ENCODE data around the gene JCHAIN. TPM values are rescaled to one million over a fixed set of nuclear protein-coding genes. Genes with fewer than 3 reads are reported as not detected.

The JCHAIN gene
- total and polyA plus RNA-seq, 2 of the 13 experiments (the other 11 are each of a cell fraction or from before 2014, with no cell fraction given): not detected

- TF ChIP-seq GTF3A (CRISPR knock-in tag; conservative IDR thresholded peaks at IDR 0.05): no peak
- TF ChIP-seq NFE2L1 (CRISPR knock-in tag; IDR thresholded peaks at IDR 0.05; ENCODE audit: borderline replicate concordance): no peak
- no peak for TF ChIP-seq ZNF432 (CRISPR knock-in tag; IDR thresholded peaks at IDR 0.05; ENCODE audit: borderline replicate concordance)
- TF ChIP-seq KLF6 (CRISPR knock-in tag; IDR thresholded peaks at IDR 0.05): no peak
- TF ChIP-seq ZNF234 (CRISPR knock-in tag; conservative IDR thresholded peaks at IDR 0.05): no peak
- TF ChIP-seq, protein P1, sequence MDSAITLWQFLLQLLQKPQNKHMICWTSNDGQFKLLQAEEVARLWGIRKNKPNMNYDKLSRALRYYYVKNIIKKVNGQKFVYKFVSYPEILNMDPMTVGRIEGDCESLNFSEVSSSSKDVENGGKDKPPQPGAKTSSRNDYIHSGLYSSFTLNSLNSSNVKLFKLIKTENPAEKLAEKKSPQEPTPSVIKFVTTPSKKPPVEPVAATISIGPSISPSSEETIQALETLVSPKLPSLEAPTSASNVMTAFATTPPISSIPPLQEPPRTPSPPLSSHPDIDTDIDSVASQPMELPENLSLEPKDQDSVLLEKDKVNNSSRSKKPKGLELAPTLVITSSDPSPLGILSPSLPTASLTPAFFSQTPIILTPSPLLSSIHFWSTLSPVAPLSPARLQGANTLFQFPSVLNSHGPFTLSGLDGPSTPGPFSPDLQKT (CRISPR knock-in tag; IDR thresholded peaks at IDR 0.05; ENCODE audit: borderline replicate concordance): no peak
- TF ChIP-seq, protein P2, sequence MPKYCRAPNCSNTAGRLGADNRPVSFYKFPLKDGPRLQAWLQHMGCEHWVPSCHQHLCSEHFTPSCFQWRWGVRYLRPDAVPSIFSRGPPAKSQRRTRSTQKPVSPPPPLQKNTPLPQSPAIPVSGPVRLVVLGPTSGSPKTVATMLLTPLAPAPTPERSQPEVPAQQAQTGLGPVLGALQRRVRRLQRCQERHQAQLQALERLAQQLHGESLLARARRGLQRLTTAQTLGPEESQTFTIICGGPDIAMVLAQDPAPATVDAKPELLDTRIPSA (CRISPR knock-in tag; IDR thresholded peaks at IDR 0.05; ENCODE audit: borderline replicate concordance): no peak
- peak; percentile 81 for TF ChIP-seq ZEB1 (IDR thresholded peaks at IDR 0.05; ENCODE audit: insufficient replicate concordance, low read depth)
- no peak for TF ChIP-seq AGO1 (IDR thresholded peaks at IDR 0.05; ENCODE audit: low read depth, low read length, poor library complexity, severe bottlenecking)
- TF ChIP-seq ZBTB20 (CRISPR knock-in tag; IDR thresholded peaks at IDR 0.05; ENCODE audit: borderline replicate concordance, low read depth): 0 out of 2 replicates have a peak, but pooled peaks have one; percentile 29
- TF ChIP-seq, protein P3, sequence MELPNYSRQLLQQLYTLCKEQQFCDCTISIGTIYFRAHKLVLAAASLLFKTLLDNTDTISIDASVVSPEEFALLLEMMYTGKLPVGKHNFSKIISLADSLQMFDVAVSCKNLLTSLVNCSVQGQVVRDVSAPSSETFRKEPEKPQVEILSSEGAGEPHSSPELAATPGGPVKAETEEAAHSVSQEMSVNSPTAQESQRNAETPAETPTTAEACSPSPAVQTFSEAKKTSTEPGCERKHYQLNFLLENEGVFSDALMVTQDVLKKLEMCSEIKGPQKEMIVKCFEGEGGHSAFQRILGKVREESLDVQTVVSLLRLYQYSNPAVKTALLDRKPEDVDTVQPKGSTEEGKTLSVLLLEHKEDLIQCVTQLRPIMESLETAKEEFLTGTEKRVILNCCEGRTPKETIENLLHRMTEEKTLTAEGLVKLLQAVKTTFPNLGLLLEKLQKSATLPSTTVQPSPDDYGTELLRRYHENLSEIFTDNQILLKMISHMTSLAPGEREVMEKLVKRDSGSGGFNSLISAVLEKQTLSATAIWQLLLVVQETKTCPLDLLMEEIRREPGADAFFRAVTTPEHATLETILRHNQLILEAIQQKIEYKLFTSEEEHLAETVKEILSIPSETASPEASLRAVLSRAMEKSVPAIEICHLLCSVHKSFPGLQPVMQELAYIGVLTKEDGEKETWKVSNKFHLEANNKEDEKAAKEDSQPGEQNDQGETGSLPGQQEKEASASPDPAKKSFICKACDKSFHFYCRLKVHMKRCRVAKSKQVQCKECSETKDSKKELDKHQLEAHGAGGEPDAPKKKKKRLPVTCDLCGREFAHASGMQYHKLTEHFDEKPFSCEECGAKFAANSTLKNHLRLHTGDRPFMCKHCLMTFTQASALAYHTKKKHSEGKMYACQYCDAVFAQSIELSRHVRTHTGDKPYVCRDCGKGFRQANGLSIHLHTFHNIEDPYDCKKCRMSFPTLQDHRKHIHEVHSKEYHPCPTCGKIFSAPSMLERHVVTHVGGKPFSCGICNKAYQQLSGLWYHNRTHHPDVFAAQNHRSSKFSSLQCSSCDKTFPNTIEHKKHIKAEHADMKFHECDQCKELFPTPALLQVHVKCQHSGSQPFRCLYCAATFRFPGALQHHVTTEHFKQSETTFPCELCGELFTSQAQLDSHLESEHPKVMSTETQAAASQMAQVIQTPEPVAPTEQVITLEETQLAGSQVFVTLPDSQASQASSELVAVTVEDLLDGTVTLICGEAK (IDR thresholded peaks at IDR 0.05): peak; percentile 53
- TF ChIP-seq, protein P3 (CRISPR knock-in tag; IDR thresholded peaks at IDR 0.05): peak; percentile 94
- TF ChIP-seq, protein P4, sequence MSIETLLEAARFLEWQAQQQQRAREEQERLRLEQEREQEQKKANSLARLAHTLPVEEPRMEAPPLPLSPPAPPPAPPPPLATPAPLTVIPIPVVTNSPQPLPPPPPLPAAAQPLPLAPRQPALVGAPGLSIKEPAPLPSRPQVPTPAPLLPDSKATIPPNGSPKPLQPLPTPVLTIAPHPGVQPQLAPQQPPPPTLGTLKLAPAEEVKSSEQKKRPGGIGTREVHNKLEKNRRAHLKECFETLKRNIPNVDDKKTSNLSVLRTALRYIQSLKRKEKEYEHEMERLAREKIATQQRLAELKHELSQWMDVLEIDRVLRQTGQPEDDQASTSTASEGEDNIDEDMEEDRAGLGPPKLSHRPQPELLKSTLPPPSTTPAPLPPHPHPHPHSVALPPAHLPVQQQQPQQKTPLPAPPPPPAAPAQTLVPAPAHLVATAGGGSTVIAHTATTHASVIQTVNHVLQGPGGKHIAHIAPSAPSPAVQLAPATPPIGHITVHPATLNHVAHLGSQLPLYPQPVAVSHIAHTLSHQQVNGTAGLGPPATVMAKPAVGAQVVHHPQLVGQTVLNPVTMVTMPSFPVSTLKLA (IDR thresholded peaks at IDR 0.05): no peak
- no peak for TF ChIP-seq NFYB (CRISPR knock-in tag; IDR thresholded peaks at IDR 0.05)
- TF ChIP-seq RFX3 (CRISPR knock-in tag; IDR thresholded peaks at IDR 0.05): no peak
These were observed 38.1 kb upstream of the JCHAIN start (continued) for GRCh38 chr4:70704215-70704930.
